Measurements from ENCODE around the gene GRB10. TPM values are rescaled to one million over a fixed set of nuclear protein-coding genes. Genes with fewer than 3 reads are reported as not detected.
A peak's percentile ranks its signal among the peaks of the same experiment; 100 is the strongest.
"Not testable (repeated sequence)": the region's sequence is repeated elsewhere in the genome, so short reads cannot be mapped to it uniquely, and the experiment has no call there.

The GRB10 gene
- total RNA-seq, 1 donor from 2014 or later: 32.3 TPM

DNA sequence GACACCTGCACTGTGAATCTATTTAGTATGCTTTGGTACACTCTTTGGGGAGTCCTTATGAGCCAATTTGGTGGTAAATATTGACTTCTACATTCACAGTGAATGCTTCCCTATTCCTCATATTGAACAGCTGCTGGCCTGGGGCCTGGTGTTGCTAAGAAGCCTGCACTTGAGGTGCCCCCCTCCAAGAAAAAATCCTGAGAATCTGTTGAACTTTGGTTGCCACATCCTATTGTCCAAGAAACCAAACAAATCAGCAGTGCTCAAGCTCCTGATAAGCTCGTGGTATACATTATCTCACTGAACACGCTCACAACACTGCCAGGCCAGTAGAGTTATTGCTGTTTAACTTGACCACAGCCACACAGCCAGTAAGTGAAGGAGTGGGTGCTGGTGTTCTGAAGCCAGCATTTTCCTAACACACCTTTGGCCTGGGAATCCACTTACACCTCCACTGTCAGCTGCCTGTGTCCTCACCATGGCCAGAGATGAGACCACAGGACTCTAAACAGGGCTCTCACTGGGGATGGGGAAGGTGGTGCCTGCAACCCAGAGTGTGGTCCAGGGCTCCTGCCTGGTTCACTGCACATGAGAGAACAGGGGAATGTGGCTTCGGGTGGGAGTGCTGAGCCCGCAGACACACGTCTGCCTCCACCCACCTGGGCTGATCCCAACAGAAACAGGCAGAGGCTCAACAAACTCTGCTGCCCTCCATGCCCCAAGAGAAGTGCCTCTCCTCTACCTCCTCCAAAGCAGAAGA is 224.2 kb downstream of the GRB10 start:
- DNase-seq (ENCODE audit: low read depth): no peak

- DNase-seq (ENCODE audit: low read depth): peak; percentile 7
Measured at GRCh38 chr7:50557099-50557498, 225.6 kb downstream of the GRB10 start.

DNA sequence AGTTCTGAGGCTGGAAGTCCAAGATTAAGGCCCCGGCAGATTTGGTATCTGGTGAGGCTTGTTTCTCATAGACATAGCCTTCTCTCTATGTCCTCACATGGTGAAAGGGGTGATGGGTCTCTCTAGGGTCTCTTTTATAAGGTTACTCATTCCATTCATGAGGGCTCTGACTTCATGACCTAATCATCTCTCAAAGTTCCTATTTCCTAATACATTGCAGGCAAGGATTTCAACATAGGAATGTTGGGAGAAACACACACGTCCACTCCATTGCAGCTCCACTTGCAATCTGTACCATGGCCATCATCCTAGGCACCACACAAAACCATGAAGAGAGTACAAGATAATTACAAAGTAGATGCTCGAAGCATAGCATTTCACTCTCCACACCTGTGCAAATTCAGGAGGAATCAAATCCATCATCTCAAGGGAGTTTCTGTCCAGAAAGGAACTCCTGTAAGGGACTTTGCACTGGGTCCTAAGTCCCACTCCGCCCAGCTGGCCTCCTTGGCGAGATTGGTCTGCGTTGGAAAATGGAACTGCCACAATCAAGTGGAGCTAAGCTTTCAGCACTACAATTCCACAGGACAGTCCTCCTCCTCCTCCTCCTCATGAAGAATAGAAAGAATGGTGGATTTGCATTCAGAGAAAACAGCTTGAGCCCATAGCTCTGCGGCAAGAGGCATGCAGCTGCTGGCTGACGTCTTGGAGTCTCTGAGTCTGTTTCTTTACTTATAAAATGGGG is 226.3 kb downstream of the GRB10 start:
- DNase-seq (ENCODE audit: low read depth): peak; percentile 38

DNA sequence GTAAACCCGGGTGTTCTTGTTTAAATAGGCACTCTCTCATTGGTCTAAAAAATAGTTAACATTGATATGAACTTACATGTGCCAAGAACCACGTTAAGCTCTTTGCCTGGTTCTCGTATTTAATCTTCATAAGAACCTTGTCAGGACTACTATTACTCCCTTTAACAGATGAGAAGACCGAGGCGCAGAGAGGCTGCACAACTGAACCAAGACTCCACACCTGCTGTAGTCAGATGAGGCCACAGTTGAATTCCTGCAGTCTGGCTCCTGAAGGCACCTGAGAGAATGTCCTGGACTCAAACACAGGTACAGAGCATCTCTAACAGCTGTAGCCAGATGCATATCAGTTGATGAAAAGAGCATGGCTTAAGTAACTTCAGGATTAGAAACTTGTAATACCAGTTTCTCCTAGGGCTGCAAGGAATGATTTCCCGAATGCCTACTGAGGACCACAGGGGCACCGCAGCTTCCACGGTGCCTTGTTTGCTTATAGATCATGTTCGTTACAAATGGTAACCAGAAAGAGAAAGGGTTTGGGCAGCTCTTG is 227.0 kb downstream of the GRB10 start:
- no peak for DNase-seq (ENCODE audit: low read depth)

DNA sequence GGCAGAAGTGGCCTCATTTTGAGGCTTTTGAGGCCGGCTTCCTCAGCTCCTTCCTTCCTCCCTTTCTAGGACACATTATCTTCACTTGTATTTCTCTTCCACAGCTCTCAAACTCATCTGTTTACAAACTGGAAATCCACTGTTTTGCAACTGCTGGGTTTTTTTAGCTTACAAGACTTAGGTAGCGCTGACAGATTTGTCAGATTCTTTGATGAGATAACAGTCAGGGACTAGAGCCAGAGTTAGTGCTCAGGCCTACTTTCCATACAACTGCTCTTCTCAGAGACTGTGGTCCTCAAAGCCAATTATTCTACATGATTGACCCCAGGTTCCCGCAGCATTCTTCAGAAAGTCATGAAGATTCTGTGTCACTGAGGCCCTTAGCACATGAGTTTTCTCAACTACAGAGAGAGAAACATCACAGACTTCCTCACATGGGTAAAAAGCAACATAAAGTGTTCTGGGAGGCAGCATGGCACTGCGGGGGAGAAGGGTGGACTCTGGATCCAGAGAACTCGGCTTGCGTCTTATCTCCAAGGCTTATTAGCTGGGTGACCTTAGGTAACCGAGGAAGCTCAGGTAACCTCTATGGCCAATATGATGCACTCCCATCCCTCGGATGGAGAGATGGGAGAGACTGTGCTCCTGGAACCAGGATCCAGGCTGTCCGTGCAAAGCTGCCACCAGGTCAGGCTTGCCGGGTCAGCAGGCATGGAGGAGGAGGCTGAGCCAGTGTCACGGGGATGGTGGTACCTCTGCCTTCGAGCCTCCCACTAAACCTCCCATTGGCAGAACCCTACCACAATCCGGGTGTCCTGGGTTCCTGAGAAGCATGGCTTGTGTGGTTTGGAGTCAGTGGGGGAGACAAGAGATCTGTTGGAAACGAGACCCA is 228.0 kb downstream of the GRB10 start:
- no peak for DNase-seq (ENCODE audit: low read depth)

DNA sequence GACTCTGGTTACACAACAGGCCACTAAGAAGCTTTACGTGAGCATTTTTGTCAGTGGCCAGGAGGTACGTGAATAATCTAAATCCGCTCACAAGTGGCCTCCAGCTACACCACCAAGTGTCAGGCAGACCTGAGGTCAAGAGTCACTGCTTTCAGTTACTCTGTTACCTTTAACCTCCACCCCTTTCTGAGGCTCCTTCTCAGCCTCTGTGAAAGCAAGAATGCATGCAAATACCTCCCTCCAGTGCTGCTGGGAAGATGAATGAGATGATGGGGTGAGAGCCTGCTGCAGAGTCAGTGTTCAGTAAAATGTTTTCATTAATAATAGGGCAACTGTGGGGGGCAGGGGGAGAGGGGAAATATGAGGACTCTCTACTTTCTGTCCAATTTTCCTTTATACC is 228.7 kb downstream of the GRB10 start:
- DNase-seq (ENCODE audit: low read depth): no peak

DNA sequence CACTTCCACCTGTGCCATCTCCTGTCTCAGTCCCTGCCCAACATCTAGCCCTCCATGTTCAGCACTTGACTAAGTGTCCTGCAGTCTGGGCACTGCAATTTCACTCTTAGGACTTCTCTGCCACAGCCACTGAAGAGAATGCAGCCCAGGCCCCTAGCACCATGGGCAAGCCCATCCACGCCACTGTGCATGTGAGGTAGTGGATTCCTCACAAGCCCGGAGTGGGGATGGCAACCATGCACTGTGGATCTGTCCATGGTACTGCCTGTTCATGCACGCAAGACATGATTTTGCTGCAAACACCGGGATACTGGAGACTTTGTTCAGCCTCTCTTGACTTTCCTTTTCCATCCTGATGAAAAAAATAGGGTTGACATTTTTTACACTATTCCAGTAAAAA is 229.8 kb downstream of the GRB10 start:
- DNase-seq (ENCODE audit: low read depth): peak; percentile 81

DNA sequence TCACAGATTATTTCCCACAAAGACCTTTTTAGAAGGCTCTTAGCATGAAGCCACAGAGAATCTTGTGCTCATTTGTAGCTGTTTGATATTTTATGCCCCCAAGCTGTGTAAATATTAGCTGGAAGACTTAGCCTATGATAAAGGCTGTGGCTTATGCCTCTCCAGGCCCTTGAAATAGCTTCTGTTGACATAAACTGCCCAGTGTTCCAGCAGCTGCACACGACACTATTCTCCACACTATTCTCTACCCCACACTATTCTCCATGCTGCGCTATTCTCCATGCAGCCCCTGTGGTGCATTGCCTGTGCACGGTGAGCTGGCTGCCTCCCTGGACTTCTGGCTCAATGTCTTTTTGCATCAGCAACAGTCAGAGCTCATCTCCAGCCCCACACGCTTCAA is 230.6 kb downstream of the GRB10 start:
- no peak for DNase-seq (ENCODE audit: low read depth)

GRCh38 chr7:50545613-50546012 is 237.1 kb downstream of the GRB10 start:
- DNase-seq (ENCODE audit: low read depth): not testable (repeated sequence)

- no peak for DNase-seq (ENCODE audit: low read depth)
Measured at GRCh38 chr7:50544992-50545391, 237.7 kb downstream of the GRB10 start.

GRCh38 chr7:50543776-50544442 is 238.8 kb downstream of the GRB10 start:
- no peak for DNase-seq (ENCODE audit: low read depth)

DNA sequence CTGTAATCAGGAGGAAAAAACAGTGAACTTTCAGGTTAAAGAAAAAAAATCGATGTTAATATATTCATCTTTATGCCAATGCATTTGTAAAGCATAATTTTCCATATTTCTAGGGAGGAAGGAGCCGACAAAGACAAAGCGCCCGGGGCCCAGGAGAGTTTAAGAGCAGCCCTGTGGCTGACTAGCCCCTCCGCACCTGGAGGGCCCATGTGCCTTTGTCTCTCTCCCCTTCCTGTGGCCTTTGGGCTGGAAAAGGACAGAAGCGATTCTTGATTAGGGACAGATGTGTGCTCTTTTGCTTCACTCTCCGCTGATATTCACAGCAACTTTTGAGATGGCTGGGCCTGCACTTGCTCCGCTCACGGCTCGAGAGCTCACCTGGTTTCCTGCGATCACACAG is 240.6 kb downstream of the GRB10 start:
- no peak for DNase-seq (ENCODE audit: low read depth)

DNA sequence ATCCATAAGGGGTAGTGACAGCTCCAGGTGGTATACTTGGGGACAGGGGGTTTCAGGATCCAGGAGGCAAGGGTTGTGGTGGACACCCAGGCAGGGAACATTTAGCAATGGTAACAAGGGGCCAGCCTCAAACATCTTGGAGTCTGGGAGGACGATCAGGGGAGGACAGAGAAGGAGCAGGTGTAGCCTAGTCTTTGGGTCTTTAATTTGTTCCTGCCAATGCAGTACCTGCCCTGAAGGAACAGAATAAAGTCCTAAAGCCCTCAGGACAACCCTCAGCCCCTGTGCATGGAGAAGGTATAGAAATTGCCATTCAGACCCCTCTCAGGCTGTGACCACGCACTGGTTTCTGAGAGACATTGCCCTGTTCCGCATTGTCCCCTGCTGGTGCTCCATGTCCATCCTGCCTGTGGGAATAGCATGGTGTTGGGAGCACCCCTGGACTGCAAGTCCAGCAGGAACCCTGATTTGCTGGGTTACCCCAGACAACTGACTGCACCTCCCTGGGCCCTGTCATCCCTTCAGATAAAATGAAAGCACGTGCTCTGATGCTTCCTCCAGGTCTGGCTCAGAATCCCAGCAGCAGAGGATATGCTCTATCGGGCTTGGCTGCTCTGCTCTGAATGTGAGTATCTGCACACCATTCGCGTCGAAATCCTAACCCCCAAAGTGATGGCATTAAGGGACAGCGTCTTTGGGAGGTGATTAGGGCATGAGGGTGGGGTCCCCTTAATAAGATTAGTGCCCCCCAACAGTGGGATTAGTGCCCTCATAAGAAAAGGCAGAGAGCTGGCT is 241.7 kb downstream of the GRB10 start:
- no peak for DNase-seq (ENCODE audit: low read depth)

Other genes with a start within 250 kb of the GRB10 start
- gene DDC, start 217.5 kb downstream of the GRB10 start, total RNA-seq: not detected in 2 replicates